ENCODE data around the gene RAB8B.

RAB8B gene

GRCh38 chr15:63276342-63277037, 87.1 kb downstream of the RAB8B start:
- no peak for DNase-seq (ENCODE audit: low read depth, low spot score)

- DNase-seq (ENCODE audit: low read depth, low spot score), result no peak
Observed at GRCh38 chr15:63277038-63277892, 87.9 kb downstream of the RAB8B start, which contains the start of gene APH1B. APH1B (plus strand) TSS chr15:63277605; CDS start chr15:63277624, 19 bp downstream.

- DNase-seq (ENCODE audit: low read depth, low spot score), result no peak
Observed at GRCh38 chr15:63277893-63278456, 88.6 kb downstream of the RAB8B start.

- DNase-seq (ENCODE audit: low read depth, low spot score), result no peak
Observed at GRCh38 chr15:63283126-63283525, 93.7 kb downstream of the RAB8B start.

GRCh38 chr15:63284335-63284734, 94.9 kb downstream of the RAB8B start:
- no peak for DNase-seq (ENCODE audit: low read depth, low spot score)

- DNase-seq (ENCODE audit: low read depth, low spot score), result no peak
Observed at GRCh38 chr15:63287109-63287508, 97.7 kb downstream of the RAB8B start.

GRCh38 chr15:63288342-63288741, 98.9 kb downstream of the RAB8B start:
- no peak for DNase-seq (ENCODE audit: low read depth, low spot score)

GRCh38 chr15:63288778-63289378, 99.5 kb downstream of the RAB8B start:
- DNase-seq (ENCODE audit: low read depth, low spot score), result no peak

- DNase-seq (ENCODE audit: low read depth, low spot score), result no peak
Observed at GRCh38 chr15:63291507-63291906, 102.1 kb downstream of the RAB8B start.

GRCh38 chr15:63292241-63292640, 102.8 kb downstream of the RAB8B start:
- no peak for DNase-seq (ENCODE audit: low read depth, low spot score)

GRCh38 chr15:63292771-63293170, 103.4 kb downstream of the RAB8B start:
- DNase-seq (ENCODE audit: low read depth, low spot score), result no peak

GRCh38 chr15:63294359-63294758, 105.0 kb downstream of the RAB8B start:
- no peak for DNase-seq (ENCODE audit: low read depth, low spot score)

GRCh38 chr15:63295341-63295740, 105.9 kb downstream of the RAB8B start:
- no peak for DNase-seq (ENCODE audit: low read depth, low spot score)

- DNase-seq (ENCODE audit: low read depth, low spot score), result no peak
Observed at GRCh38 chr15:63296195-63296594, 106.8 kb downstream of the RAB8B start.

- DNase-seq (ENCODE audit: low read depth, low spot score), result no peak
Observed at GRCh38 chr15:63299943-63300575, 110.7 kb downstream of the RAB8B start.

- DNase-seq (ENCODE audit: low read depth, low spot score), result no peak
Observed at GRCh38 chr15:63301088-63301487, 111.7 kb downstream of the RAB8B start.

- no peak for DNase-seq (ENCODE audit: low read depth, low spot score)
Observed at GRCh38 chr15:63305260-63305659, 115.9 kb downstream of the RAB8B start.

GRCh38 chr15:63306492-63307073, 117.2 kb downstream of the RAB8B start:
- no peak for DNase-seq (ENCODE audit: low read depth, low spot score)

GRCh38 chr15:63308491-63308890, 119.1 kb downstream of the RAB8B start:
- DNase-seq (ENCODE audit: low read depth, low spot score), result no peak

GRCh38 chr15:63308947-63309346, 119.5 kb downstream of the RAB8B start:
- DNase-seq (ENCODE audit: low read depth, low spot score), result no peak

GRCh38 chr15:63310646-63311045, 121.2 kb downstream of the RAB8B start:
- DNase-seq (ENCODE audit: low read depth, low spot score), result no peak

Data from iPS DF 19.7 (cell line).